ENCODE results near the gene HMHB1.
"Not testable (repeated sequence)": the region's sequence is repeated elsewhere in the genome, so short reads cannot be mapped to it uniquely, and the experiment has no call there.

The HMHB1 gene

DNA sequence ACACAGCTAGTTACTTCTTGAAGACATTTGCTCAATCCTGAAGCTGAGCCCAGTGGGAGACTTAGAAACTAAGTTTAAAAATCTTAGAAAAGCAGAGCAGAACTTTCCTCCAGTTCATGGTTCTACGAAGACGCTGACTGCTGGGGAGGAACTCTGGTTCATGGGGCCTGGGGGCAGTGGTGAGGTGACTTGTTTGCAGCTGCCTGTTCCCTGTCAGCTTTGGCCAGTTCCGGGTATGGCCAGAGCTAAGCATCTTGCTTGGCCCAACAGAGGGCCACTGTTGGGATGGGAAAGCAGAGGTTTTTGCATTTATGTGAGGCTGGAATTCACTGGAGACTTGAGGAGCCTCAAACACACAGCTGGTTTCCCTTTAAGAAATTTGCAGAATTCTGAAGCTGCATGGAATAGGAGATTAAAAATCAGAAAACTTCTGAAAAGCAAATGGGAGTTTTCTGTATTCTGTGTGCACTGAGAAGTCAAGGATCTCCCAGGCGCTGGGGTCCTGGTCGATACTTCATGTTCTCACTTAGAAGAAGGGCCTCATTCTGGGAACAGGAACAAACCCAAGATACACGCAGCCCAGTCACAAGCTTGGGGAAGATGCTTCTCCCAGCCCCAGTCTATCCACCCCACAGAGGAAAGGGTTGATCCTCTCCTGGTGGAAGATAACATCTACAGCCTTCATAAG, 10.6 kb upstream of the HMHB1 start:
- Histone ChIP-seq H3K36me3 (ENCODE audit: control insufficient read depth in 1 of 2, insufficient read depth in 2 of 2, low read length in 2 of 2) (no peaks in the 10 kb centered on the region), H3K9me3 (ENCODE audit: control insufficient read depth in 1 of 2, low read length in 2 of 2) (no peaks in the 10 kb centered on the region), H3K9ac (ENCODE audit: low read depth in 1 of 2, low read length in 2 of 2) (no peak overlapping the region), H3K27ac (ENCODE audit: low read depth, low read length) (no peak overlapping the region), H3K27me3 (ENCODE audit: control insufficient read depth in 1 of 2, insufficient read depth in 2 of 2, low read length in 2 of 2) (no peaks in the 10 kb centered on the region), H3K4me1 (ENCODE audit: control insufficient read depth in 1 of 2, insufficient read depth in 2 of 2, low read length in 2 of 2) (no peaks in the 10 kb centered on the region), H3K4me3 (ENCODE audit: low read depth in 1 of 2, low read length in 2 of 2) (no peak overlapping the region)

DNA sequence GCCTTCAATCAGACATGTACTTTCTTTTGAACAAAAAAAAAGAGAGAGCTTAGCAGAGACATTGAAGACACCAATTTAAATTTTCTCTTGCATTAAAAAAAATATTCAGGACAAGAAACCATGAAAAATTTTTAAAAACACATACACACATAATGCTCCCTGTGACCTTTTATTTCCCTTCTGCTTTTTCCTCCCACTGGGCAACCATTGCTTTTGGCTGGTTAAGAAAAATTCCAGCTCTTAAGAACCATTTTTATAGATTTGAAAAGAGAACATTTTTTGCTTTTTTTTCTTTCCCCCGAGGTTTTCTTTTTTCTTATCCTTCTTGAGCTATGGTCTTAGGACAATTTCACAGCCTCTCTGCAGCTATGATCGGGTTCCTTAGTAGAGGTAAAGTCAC, 6.1 kb upstream of the HMHB1 start:
- Histone ChIP-seq H3K9ac (ENCODE audit: low read depth in 1 of 2, low read length in 2 of 2) (no peak overlapping the region), H3K36me3 (ENCODE audit: control insufficient read depth in 1 of 2, insufficient read depth in 2 of 2, low read length in 2 of 2) (no peaks in the 10 kb centered on the region), H3K4me1 (ENCODE audit: control insufficient read depth in 1 of 2, insufficient read depth in 2 of 2, low read length in 2 of 2) (no peaks in the 10 kb centered on the region), H3K9me3 (ENCODE audit: control insufficient read depth in 1 of 2, low read length in 2 of 2) (no peaks in the 10 kb centered on the region), H3K4me3 (ENCODE audit: low read depth in 1 of 2, low read length in 2 of 2) (no peak overlapping the region), H3K27me3 (ENCODE audit: control insufficient read depth in 1 of 2, insufficient read depth in 2 of 2, low read length in 2 of 2) (no peaks in the 10 kb centered on the region), H3K27ac (ENCODE audit: low read depth, low read length) (no peak overlapping the region)

DNA sequence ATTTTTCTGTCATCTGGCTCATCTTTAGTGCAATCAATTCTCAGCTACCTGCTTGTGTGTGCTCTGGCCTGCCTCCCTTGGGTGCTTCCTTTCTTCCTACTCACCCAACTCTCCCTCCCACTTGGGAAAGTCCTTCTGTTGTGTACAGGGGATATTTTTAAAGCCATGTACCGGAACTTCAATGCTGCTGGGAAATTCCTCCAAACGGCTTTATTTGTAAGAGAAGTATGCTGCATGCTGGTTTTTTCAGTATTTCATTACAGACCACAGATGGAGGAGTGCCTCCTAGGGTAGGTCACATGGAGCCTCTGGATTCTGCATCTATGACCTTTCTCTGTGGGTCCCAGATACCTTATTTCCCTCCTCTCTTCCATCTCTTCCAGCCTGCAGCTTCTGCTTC, 5.4 kb upstream of the HMHB1 start:
- Histone ChIP-seq H3K27me3 (ENCODE audit: control insufficient read depth in 1 of 2, insufficient read depth in 2 of 2, low read length in 2 of 2) (no peaks in the 10 kb centered on the region), H3K9ac (ENCODE audit: low read depth in 1 of 2, low read length in 2 of 2) (no peak overlapping the region), H3K4me3 (ENCODE audit: low read depth in 1 of 2, low read length in 2 of 2) (no peak overlapping the region), H3K9me3 (ENCODE audit: control insufficient read depth in 1 of 2, low read length in 2 of 2) (no peaks in the 10 kb centered on the region), H3K4me1 (ENCODE audit: control insufficient read depth in 1 of 2, insufficient read depth in 2 of 2, low read length in 2 of 2) (no peaks in the 10 kb centered on the region), H3K27ac (ENCODE audit: low read depth, low read length) (no peak overlapping the region), H3K36me3 (ENCODE audit: control insufficient read depth in 1 of 2, insufficient read depth in 2 of 2, low read length in 2 of 2) (no peaks in the 10 kb centered on the region)

GRCh38 chr5:143807401-143807800, 4.6 kb upstream of the HMHB1 start:
- Histone ChIP-seq H3K9ac (ENCODE audit: low read depth in 1 of 2, low read length in 2 of 2) (no peak overlapping the region), H3K27me3 (ENCODE audit: control insufficient read depth in 1 of 2, insufficient read depth in 2 of 2, low read length in 2 of 2) (no peaks in the 10 kb centered on the region), H3K4me3 (ENCODE audit: low read depth in 1 of 2, low read length in 2 of 2) (no peak overlapping the region), H3K36me3 (ENCODE audit: control insufficient read depth in 1 of 2, insufficient read depth in 2 of 2, low read length in 2 of 2) (no peaks in the 10 kb centered on the region), H3K27ac (ENCODE audit: low read depth, low read length) (no peak overlapping the region), H3K9me3 (ENCODE audit: control insufficient read depth in 1 of 2, low read length in 2 of 2) (no peaks in the 10 kb centered on the region), H3K4me1 (ENCODE audit: control insufficient read depth in 1 of 2, insufficient read depth in 2 of 2, low read length in 2 of 2) (no peaks in the 10 kb centered on the region)

- not testable (repeated sequence) for H3K27me3 ChIP-seq (ENCODE audit: control insufficient read depth in 1 of 2, insufficient read depth in 2 of 2, low read length in 2 of 2); H3K4me1 ChIP-seq (ENCODE audit: control insufficient read depth in 1 of 2, insufficient read depth in 2 of 2, low read length in 2 of 2); H3K4me3 ChIP-seq (ENCODE audit: low read depth in 1 of 2, low read length in 2 of 2); H3K27ac ChIP-seq (ENCODE audit: low read depth, low read length); H3K9ac ChIP-seq (ENCODE audit: low read depth in 1 of 2, low read length in 2 of 2); H3K36me3 ChIP-seq (ENCODE audit: control insufficient read depth in 1 of 2, insufficient read depth in 2 of 2, low read length in 2 of 2); H3K9me3 ChIP-seq (ENCODE audit: control insufficient read depth in 1 of 2, low read length in 2 of 2)
Measured at GRCh38 chr5:143816370-143816769, 4.4 kb downstream of the HMHB1 start.

GRCh38 chr5:143819716-143820115, 7.8 kb downstream of the HMHB1 start:
- no peaks in the 10 kb centered on the region for H3K4me1 ChIP-seq (ENCODE audit: control insufficient read depth in 1 of 2, insufficient read depth in 2 of 2, low read length in 2 of 2)
- H3K27me3 ChIP-seq (ENCODE audit: control insufficient read depth in 1 of 2, insufficient read depth in 2 of 2, low read length in 2 of 2): no peaks in the 10 kb centered on the region
- H3K9ac ChIP-seq (ENCODE audit: low read depth in 1 of 2, low read length in 2 of 2): no peak overlapping the region
- H3K4me3 ChIP-seq (ENCODE audit: low read depth in 1 of 2, low read length in 2 of 2): no peak overlapping the region
- no peak overlapping the region for H3K27ac ChIP-seq (ENCODE audit: low read depth, low read length)
- no peaks in the 10 kb centered on the region for H3K9me3 ChIP-seq (ENCODE audit: control insufficient read depth in 1 of 2, low read length in 2 of 2)
- H3K36me3 ChIP-seq (ENCODE audit: control insufficient read depth in 1 of 2, insufficient read depth in 2 of 2, low read length in 2 of 2): no peaks in the 10 kb centered on the region

DNA sequence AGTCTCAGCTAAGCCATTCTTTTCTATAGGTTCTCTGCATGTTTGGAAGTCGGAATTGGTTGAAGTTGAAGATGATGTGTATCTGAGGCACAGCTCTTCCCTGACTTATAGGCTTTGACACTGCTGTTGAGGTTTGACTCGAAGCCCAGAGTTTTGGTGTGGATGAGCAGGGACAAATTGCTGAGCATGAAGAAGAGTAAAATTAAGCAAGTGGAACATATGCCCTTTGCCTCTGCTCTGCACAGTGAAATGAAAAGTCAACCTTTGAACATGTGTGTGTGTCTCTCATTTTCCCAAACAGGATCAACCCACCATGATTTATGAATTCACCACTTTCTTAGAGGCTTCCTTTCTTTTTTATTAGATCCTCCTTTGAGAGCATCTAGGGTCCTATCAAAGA, 8.5 kb downstream of the HMHB1 start:
- H3K27me3 ChIP-seq (ENCODE audit: control insufficient read depth in 1 of 2, insufficient read depth in 2 of 2, low read length in 2 of 2): no peaks in the 10 kb centered on the region
- no peak overlapping the region for H3K27ac ChIP-seq (ENCODE audit: low read depth, low read length)
- peaks cover 0 to 4% of the 10 kb centered on the region in 2 donors for H3K4me1 ChIP-seq (ENCODE audit: control insufficient read depth in 1 of 2, insufficient read depth in 2 of 2, low read length in 2 of 2)
- no peak overlapping the region for H3K9ac ChIP-seq (ENCODE audit: low read depth in 1 of 2, low read length in 2 of 2)
- H3K4me3 ChIP-seq (ENCODE audit: low read depth in 1 of 2, low read length in 2 of 2): no peak overlapping the region
- H3K9me3 ChIP-seq (ENCODE audit: control insufficient read depth in 1 of 2, low read length in 2 of 2): no peaks in the 10 kb centered on the region
- H3K36me3 ChIP-seq (ENCODE audit: control insufficient read depth in 1 of 2, insufficient read depth in 2 of 2, low read length in 2 of 2): no peaks in the 10 kb centered on the region

GRCh38 chr5:143824851-143825720, 13.1 kb downstream of the HMHB1 start:
- H3K4me3 ChIP-seq (ENCODE audit: low read depth in 1 of 2, low read length in 2 of 2): no peak overlapping the region
- no peaks in the 10 kb centered on the region for H3K27me3 ChIP-seq (ENCODE audit: control insufficient read depth in 1 of 2, insufficient read depth in 2 of 2, low read length in 2 of 2)
- no peak overlapping the region for H3K9ac ChIP-seq (ENCODE audit: low read depth in 1 of 2, low read length in 2 of 2)
- H3K27ac ChIP-seq (ENCODE audit: low read depth, low read length): no peak overlapping the region
- H3K9me3 ChIP-seq (ENCODE audit: control insufficient read depth in 1 of 2, low read length in 2 of 2): no peaks in the 10 kb centered on the region
- no peaks in the 10 kb centered on the region for H3K36me3 ChIP-seq (ENCODE audit: control insufficient read depth in 1 of 2, insufficient read depth in 2 of 2, low read length in 2 of 2)
- peaks cover 4 to 8% of the 10 kb centered on the region in 2 donors for H3K4me1 ChIP-seq (ENCODE audit: control insufficient read depth in 1 of 2, insufficient read depth in 2 of 2, low read length in 2 of 2)

GRCh38 chr5:143826951-143827444, 15.0 kb downstream of the HMHB1 start:
- H3K9ac ChIP-seq (ENCODE audit: low read depth in 1 of 2, low read length in 2 of 2): no peak overlapping the region
- H3K9me3 ChIP-seq (ENCODE audit: control insufficient read depth in 1 of 2, low read length in 2 of 2): no peaks in the 10 kb centered on the region
- H3K4me3 ChIP-seq (ENCODE audit: low read depth in 1 of 2, low read length in 2 of 2): no peak overlapping the region
- peaks cover 4 to 8% of the 10 kb centered on the region in 2 donors for H3K4me1 ChIP-seq (ENCODE audit: control insufficient read depth in 1 of 2, insufficient read depth in 2 of 2, low read length in 2 of 2)
- H3K36me3 ChIP-seq (ENCODE audit: control insufficient read depth in 1 of 2, insufficient read depth in 2 of 2, low read length in 2 of 2): no peaks in the 10 kb centered on the region
- H3K27me3 ChIP-seq (ENCODE audit: control insufficient read depth in 1 of 2, insufficient read depth in 2 of 2, low read length in 2 of 2): no peaks in the 10 kb centered on the region
- no peak overlapping the region for H3K27ac ChIP-seq (ENCODE audit: low read depth, low read length)

DNA sequence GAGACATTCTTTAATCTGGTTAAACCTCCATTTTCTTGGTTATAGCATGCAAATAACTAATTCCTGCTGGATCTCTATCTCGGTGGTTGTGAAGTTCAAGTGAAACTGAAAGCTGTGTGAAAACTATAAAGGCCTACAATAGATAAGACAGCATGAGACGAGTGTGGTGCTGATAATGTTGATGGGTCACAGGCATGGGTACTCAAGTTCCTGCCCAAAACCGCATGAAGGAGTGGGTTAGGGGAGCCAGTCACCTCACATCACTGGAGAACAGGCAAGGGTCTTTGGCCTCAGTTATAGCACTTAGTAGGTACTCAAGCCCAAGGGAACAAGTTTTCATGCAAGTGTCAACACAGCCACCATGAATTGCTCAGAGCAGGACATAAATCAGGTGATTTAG, 16.7 kb downstream of the HMHB1 start:
- H3K27ac ChIP-seq (ENCODE audit: low read depth, low read length): no peak overlapping the region
- no peaks in the 10 kb centered on the region for H3K36me3 ChIP-seq (ENCODE audit: control insufficient read depth in 1 of 2, insufficient read depth in 2 of 2, low read length in 2 of 2)
- no peaks in the 10 kb centered on the region for H3K27me3 ChIP-seq (ENCODE audit: control insufficient read depth in 1 of 2, insufficient read depth in 2 of 2, low read length in 2 of 2)
- H3K4me1 ChIP-seq (ENCODE audit: control insufficient read depth in 1 of 2, insufficient read depth in 2 of 2, low read length in 2 of 2): peaks cover 4 to 8% of the 10 kb centered on the region in 2 donors
- no peak overlapping the region for H3K4me3 ChIP-seq (ENCODE audit: low read depth in 1 of 2, low read length in 2 of 2)
- no peaks in the 10 kb centered on the region for H3K9me3 ChIP-seq (ENCODE audit: control insufficient read depth in 1 of 2, low read length in 2 of 2)
- no peak overlapping the region for H3K9ac ChIP-seq (ENCODE audit: low read depth in 1 of 2, low read length in 2 of 2)
